GM21390 (cell line): ENCODE results near the gene EXT2.

Source experiments
- ATAC-seq: cut with Tn5 transposase; IDR thresholded peaks from one replicate; pipeline ENCODE4 v1.9.1; 2021; ENCODE audit not compliant: unreplicated experiment

Gene EXT2

DNA sequence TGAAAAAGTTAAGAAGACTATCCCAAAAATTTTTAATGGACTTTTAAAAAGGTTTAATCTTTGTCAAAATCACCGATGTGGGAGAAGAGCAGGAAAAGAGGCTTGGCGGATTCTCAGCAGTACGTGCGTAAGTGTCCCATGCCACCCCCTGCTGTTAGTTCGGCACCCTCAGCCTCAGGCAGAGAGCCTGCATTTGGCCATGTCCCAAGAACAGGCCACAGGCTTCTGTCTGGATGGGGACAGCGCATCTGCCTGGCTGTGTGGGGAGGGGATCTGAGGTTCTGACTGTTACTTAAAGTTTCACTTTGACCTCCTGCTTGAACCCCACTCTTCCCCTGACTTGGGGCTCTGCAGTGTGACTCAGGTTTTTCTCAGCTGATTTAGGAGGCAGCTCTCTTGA is 35.3 kb downstream of the EXT2 start:
- ATAC-seq, result no peak

DNA sequence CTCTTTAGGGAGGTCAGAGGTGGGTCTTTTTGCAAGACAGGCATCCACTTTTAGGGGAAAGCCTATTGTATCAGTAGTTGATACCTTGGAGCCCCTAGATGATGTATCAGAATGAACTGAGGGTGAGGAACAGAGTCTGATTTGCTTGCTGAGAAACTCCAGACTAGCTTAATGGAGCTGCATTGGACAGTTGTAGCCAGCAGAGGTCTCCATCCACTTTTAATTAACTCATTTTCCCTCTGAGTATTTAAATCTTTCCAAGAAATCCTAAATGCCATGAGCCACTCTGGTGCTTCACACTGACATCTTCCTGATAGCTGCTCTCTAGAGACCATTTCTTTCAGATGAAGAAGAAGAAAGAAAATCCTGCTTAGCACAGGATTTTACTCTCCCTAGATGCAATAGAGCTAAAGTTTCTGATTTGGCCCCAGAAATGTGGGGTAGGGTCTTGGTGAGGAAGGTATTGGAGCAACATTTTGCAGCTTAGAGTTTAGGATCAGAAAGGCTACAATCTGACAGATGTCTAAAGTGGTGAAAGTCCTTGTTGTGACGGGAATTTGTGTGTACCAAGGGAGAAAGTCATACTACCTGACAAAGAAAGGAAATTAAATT is 38.0 kb downstream of the EXT2 start:
- ATAC-seq, result no peak

DNA sequence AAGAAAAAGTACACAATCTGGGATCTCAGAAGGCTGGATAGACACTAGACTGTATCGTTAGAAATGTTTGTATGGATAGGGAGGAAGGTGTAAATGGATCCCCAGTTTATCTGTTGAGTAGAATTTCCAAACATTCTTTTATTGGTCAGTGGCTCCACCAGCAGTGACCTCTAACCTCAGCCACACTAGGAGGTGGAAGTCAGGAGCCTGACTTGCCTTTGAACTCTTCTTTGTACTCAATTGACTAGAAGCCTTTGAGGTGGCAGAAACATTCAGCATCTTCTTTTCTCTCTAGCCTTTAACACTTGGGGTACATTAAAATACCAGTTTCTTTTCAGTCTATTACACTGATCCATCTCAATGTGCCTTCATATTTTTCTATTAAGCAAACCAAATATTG is 39.1 kb downstream of the EXT2 start:
- no peak for ATAC-seq

DNA sequence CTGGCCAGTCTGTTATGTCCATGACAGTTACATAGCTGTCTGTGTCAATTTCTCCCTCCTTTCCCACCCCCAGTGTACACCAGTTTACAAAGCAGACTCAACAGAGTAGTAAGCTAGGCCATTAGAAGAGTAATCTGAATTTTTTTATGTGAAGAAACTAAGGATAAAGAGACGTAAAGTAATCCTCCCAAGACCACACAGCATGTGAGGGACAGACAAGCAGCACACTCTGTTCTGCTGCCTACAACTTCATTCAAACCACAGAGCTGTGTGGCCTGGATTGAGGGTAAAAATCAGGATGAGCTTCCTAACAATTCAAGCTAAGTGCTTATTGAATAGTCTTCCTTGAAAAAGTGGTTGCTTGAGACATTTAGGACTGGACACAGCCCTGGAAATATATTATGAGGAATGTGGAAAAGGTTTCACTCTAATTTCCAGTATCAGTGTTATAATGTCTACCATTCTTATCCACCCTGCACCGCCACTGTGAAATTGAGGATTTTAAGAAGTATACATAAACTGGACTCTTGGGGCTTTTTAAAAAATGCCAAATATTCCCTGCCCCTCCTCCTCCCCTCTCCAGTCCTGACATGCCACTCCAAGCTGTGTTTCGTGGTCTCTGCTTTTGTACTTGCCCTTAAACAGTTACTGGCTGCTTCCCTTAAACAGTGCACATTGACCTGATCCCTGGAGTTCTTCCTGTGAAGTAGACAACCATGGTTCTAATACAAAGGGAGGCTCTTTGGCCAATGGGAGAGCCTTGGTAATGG is 40.9 kb downstream of the EXT2 start:
- no peak for ATAC-seq

GRCh38 chr11:44137057-44137456 is 41.6 kb downstream of the EXT2 start:
- no peak for ATAC-seq

DNA sequence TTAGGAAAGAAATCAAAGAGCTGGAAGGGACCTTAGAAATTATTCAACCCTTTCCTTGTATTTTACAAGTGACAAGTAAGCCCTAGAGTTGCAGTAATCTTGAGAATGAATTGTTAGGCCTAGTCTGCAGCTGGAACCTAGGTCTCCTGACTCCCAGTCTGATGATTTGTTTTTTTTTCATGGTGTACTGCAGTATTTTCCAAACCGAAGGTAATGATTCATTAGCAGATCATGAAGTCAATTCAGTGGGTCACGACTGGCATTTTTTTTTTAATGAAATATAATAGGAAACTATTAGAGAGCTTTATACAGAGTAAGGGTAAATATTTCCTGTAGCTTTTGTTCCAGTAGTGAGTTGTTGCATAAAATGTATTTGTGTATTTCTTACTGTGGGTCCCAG is 42.8 kb downstream of the EXT2 start:
- ATAC-seq, result no peak

DNA sequence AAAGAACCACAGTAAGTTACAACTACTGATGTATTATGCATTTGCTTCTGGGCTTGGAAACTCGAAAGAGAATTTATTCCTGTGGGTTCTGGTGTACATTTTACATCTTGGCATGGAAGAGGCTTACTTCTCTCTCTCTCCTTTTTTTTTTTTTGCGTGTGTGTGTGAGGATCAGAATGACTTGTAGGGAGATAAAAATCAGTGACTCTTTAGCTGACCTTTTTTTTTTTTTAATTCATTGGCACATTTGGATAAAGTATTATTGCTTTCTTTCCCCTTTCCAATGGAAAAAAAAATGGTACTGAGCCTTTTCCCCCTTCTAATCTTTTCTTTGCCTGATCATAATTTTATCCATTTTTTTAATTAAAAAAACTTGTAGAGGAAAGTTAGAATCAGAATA is 43.5 kb downstream of the EXT2 start:
- no peak for ATAC-seq

GRCh38 chr11:44139565-44140330 is 44.3 kb downstream of the EXT2 start:
- no peak for ATAC-seq

DNA sequence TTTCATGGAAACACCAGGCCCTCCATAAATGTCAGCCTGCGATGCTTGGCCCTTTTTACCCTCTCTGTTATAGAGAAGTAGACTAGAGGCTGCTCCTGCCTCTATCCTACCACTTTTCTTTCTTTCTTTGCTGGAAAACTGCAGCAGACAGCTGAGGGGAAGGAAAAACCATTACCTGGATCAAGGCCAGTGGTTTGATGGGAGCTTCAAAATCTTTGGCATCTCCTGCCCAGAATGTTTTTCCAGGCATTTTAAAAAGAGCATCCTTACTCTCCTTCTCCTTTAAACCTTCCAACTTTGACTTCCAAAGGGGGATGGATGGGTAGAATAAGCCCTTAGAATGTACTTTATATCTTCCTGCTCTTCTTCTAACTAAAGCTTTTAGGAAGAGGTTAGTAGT is 44.9 kb downstream of the EXT2 start:
- no peak for ATAC-seq

DNA sequence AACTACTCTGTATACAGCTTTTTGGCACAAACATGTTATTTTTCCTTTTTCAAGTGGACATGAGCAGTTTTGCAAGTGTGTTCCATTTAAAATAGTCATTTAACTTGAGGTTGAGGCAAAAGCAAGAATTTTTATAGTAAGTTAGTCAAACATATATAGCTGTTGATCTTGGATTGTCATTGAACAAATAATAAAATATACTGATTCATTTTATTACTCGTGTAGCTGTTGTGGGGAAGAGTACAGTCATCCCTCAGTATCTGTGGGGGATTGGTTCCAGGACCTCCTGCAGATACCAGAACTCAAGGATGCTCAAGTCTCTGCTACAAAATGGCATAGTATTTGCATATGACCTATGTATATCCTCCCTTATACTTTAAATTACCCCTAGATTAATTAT is 45.3 kb downstream of the EXT2 start:
- no peak for ATAC-seq

- no peak for ATAC-seq
These were observed 48.8 kb downstream of the EXT2 start for GRCh38 chr11:44143987-44144909.

- ATAC-seq, result no peak
These were observed 49.7 kb downstream of the EXT2 start for GRCh38 chr11:44145011-44145775.

DNA sequence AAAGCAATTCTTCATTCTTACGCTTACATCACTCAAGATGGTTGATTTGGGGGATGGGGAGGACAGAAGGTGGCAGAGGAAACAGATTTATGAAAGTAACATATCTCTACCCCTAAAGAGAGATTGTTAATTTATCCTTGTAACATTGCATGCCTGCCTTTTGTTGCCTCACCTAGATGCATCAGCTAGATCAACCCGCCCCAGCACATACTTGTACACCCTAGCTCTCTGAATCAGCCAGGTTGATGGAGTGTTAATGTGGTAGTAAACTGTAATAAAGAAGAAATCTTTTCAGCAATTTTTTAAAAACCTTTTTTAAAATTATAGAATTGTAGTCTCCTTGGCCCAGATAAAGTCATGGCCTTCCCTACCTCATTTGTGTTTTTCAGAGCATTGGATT is 51.5 kb downstream of the EXT2 start:
- ATAC-seq, result no peak

GRCh38 chr11:44147751-44148150 is 52.3 kb downstream of the EXT2 start:
- no peak for ATAC-seq

DNA sequence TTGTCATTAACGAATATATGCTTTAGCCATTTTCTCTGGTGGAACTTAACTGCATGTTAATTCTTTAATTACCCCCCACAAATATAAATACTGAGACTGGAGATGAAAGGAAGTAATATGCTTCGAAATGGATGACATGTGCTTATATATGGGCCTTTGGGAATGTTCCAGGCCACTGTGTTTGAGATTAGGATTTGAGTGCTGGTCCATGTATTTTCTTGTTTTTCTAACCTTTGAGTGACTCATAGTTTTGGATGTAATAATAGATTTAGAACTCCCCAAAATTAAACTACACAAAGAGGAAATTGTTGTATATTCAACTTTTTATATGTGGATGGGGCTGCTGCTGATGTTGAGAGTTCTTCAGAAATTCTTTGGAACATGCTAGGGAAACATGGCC is 54.2 kb downstream of the EXT2 start:
- no peak for ATAC-seq

GRCh38 chr11:44150401-44150800 is 54.9 kb downstream of the EXT2 start:
- ATAC-seq, result no peak

DNA sequence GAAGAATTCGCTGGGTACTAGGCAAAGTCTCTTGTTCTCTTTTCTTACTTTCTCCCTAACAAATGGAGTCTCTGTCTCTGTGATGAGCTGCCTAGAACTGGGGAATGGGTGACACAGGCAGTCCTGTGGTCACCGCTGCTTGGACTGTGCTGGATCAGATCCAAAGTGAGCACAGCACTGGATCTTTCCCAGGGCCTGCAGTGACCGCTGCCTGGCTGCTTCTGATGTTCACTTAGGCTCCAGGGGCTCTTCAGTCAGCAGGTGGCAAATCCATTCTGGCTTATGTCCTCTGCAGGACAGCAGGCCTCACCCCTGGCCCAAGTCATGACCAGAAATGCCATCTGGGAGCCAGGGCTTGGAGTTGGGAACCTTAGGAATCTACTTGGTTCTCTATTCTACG is 61.5 kb downstream of the EXT2 start:
- no peak for ATAC-seq

- no peak for ATAC-seq
These were observed 62.9 kb downstream of the EXT2 start for GRCh38 chr11:44158384-44158783.

DNA sequence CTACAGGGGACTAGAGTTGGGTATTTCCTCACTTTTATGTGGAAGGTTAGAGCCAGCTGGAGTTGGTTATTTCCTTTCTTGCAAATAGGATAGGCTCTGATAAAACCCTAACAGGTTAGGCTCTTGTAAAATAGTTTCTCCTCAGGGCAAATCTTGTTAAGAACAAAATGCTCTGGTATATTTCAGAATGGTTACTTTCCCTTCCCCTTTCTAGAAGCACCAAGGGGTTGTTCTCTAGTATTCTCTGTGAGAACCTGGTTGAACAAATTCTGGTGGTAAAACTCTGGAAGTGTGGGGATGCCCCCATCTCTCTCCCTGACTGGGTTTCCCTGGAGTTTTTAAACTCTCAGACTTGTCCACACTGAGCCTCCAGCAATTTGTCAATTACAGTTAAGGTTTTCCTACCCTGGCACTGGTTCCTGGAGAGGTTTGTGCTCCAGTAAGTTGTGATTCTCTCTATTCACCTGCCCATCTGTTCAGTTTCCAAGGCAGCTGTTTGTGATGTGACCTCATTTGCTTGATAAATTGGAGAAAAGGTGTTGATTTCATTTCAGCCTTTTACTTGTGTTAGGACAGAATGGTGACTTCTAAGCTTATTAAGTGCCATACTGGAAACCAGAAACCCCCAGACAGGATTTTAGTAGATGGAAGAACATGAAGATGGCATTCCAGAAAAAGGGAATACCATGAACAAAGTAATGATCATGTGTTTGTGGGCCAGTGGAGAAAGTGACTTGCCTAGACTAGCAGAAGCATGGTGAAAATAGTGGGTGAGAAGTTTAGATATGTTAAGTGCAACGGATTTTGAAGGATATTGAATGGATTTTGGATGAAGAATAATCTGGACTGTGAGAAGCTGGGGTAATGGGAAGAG is 64.6 kb downstream of the EXT2 start:
- peak; percentile 73 for ATAC-seq
